ENCODE measurements around the gene OMD. TPM values are rescaled to one million over a fixed set of nuclear protein-coding genes. Genes with fewer than 3 reads are reported as not detected.
A peak's percentile ranks its signal among the peaks of the same experiment; 100 is the strongest.

The OMD gene
- total and polyA plus RNA-seq, 2 of the 8 experiments (the other 6 are each of a cell fraction or from before 2014, with no cell fraction given) = not detected

- Histone ChIP-seq H2BK5ac (ENCODE audit: low read depth, low read length) (no peak overlapping the region), H3K18ac (ENCODE audit: extremely low read depth, low read length) (no peak overlapping the region), H4K5ac (ENCODE audit: insufficient read length, low read depth, low read length) (no peak overlapping the region), H3K79me2 (ENCODE audit: control insufficient read depth in 1 of 2, insufficient read depth in 2 of 2, low read length in 2 of 2) (no peaks in the 10 kb centered on the region), H3K27ac (ENCODE audit: low read depth, low read length) (no peak overlapping the region), H3K4ac (replicated peaks; ENCODE audit: insufficient read length, low read depth, low read length) (no peak overlapping the region), H3K14ac (ENCODE audit: insufficient read length) (no peak overlapping the region), H3K4me1 (replicated peaks in 1 of 4; ENCODE audit: control insufficient read depth in 3 of 4, insufficient read depth in 4 of 4, low read length in 3 of 4) (peaks cover 0 to 2% (median 0%) of the 10 kb centered on the region in 4 experiments; a peak in 1 of 7 replicates), H2BK15ac (ENCODE audit: low read length) (no peak overlapping the region), H2BK12ac (ENCODE audit: low read depth, low read length) (no peak overlapping the region), H4K8ac (ENCODE audit: extremely low read depth, insufficient read depth, low read length) (no peak overlapping the region), H3K23me2 (ENCODE audit: low read depth, low read length) (no peaks in the 10 kb centered on the region), H3K9ac (replicated peaks in 1 of 4; ENCODE audit: extremely low read depth in 1 of 4, low read depth in 3 of 4, low read length in 3 of 4) (no peak overlapping the region; a peak in 1 of 7 replicates), H2BK20ac (ENCODE audit: low read length) (no peak overlapping the region), H3K4me3 (ENCODE audit: extremely low read depth in 1 of 4, insufficient read depth in 2 of 4, low read depth in 3 of 4, low read length in 4 of 4) (no peak overlapping the region), H2AK5ac (ENCODE audit: low read depth, low read length) (no peak overlapping the region), H3K9me3 (ENCODE audit: insufficient read depth in 2 of 2, low read depth in 1 of 2, low read length in 1 of 2) (no peaks in the 10 kb centered on the region; a peak in 1 of 4 replicates), H3K36me3 (ENCODE audit: control insufficient read depth in 2 of 4, insufficient read depth in 4 of 4, low read length in 3 of 4) (no peaks in the 10 kb centered on the region), H2AFZ (ENCODE audit: low read length) (no peak overlapping the region), H4K91ac (replicated peaks; ENCODE audit: insufficient read length, low read length) (no peak overlapping the region), H3K27me3 (replicated peaks in 1 of 4; ENCODE audit: control insufficient read depth in 3 of 4, extremely low read depth in 1 of 4, insufficient read depth in 3 of 4, low read length in 3 of 4) (no peaks in the 10 kb centered on the region), H2BK120ac (replicated peaks; ENCODE audit: low read depth, low read length) (peak overlapping the region; percentile 33), H3K23ac (ENCODE audit: insufficient read length) (no peak overlapping the region), H3K56ac (replicated peaks; ENCODE audit: insufficient read length, low read depth, low read length) (no peak overlapping the region), H4K20me1 (replicated peaks in 1 of 2; ENCODE audit: control insufficient read depth in 1 of 2, insufficient read depth in 2 of 2, low read length in 2 of 2) (no peaks in the 10 kb centered on the region), H3K4me2 (ENCODE audit: insufficient read depth in 1 of 2, low read depth in 2 of 2, low read length in 2 of 2) (no peak overlapping the region), H3K79me1 (ENCODE audit: low read depth, low read length) (no peaks in the 10 kb centered on the region)
- FAIRE-seq = no peak
- CTCF ChIA-PET (ENCODE audit: partially characterized antibody) = interaction anchor here (2.1 kb wide), 1 partner anchor 11 kb away, joined by 9 read pairs; no protein-coding TSS in a partner anchor
- POLR2A ChIA-PET (ENCODE audit: partially characterized antibody) = no interaction called here
- DNase-seq (ENCODE audit: low read depth in 1 of 2, low spot score in 2 of 2) = no peak
- WGBS, 2 experiments (ENCODE audit: extremely low coverage in 1 of 2, insufficient coverage in 1 of 2, insufficient read length in 1 of 2, insufficient replicate concordance in 2 of 2, low coverage in 1 of 2, low lambda C conversion rate in 2 of 2, missing lambda C conversion rate in 1 of 2) = 88% methylated on average over 4 of the region's 4 CpGs; no CpG with 5 or more reads in 1 of the 2 experiments
Observed at GRCh38 chr9:92444841-92445240, 20.6 kb upstream of the OMD start.

Data from H1 (cell line).